NCI-H1694 (cell line): ENCODE data around the gene TMC8.
"Not testable (repeated sequence)": the region's sequence is repeated elsewhere in the genome, so short reads cannot be mapped to it uniquely, and the experiment has no call there.

Source experiments
- DNase-seq: peaks from one replicate; lab custom pipeline; 2025; lab: John Stamatoyannopoulos, UW

The TMC8 gene

GRCh38 chr17:78154903-78155811 lies 24.6 kb downstream of the TMC8 start:
- DNase-seq, result no peak

GRCh38 chr17:78159575-78160158 lies 29.1 kb downstream of the TMC8 start:
- no peak for DNase-seq

DNA sequence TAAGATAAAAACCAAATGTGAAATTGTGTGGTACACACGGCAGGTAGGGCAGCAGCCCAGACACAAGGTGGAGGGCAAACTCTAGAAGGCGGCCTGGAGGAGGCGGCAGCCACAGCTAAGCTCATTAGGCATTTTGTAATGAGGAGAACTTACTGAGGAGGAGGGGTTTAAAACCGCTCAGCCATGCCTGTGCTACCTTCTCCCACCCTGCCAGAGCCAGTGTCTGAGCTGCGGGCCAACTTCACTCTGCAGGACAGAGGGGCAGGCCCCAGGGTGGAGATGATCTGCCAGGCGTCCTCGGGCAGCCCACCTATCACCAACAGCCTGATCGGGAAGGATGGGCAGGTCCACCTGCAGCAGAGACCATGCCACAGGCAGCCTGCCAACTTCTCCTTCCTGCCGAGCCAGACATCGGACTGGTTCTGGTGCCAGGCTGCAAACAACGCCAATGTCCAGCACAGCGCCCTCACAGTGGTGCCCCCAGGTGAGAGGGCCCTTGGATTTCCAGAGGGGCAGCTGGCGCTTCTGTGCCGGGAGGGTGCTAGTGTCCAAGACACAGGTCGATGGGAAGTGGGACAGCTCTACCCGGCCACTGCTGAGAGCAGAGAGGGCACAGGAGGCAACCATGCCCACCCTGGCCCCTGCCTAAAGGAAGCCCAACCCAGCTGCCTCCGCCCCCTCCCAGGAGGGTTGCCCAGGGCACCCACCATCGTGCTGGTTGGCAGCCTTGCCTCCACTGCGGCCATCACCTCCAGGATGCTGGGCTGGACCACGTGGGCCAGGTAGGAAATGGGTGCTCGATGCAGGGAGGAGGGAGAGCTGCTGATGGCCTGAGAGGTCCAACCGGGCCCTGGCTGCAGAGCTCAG lies 33.5 kb downstream of the TMC8 start:
- no peak for DNase-seq

- no peak for DNase-seq
Measured at GRCh38 chr17:78164748-78165607, 34.4 kb downstream of the TMC8 start.

DNA sequence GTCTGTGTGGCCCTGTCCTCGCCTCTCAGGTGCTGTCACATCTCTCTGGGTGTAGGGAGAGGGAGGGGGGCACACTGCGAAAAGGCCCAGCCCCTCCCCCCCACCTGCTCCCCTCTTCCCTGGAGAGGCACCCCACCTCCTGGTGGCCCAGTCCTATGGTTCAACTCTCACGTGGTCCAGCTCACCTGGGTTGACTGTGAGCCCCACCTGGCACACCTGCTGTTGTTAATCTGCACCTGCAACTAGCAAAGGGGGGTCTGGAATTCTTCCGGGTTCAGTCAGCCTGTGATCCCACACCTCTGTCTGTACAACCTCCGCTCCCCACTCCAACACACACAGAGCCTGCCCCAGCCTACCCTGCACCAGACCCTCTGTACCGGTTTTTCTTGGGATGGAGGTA lies 35.8 kb downstream of the TMC8 start:
- no peak for DNase-seq

GRCh38 chr17:78168242-78168902 lies 37.8 kb downstream of the TMC8 start, which contains the start of gene SYNGR2:
Gene SYNGR2 (plus strand): TSS chr17:78168581. CDS start chr17:78168617, 36 bp downstream.
- peak; percentile 61 for DNase-seq

DNA sequence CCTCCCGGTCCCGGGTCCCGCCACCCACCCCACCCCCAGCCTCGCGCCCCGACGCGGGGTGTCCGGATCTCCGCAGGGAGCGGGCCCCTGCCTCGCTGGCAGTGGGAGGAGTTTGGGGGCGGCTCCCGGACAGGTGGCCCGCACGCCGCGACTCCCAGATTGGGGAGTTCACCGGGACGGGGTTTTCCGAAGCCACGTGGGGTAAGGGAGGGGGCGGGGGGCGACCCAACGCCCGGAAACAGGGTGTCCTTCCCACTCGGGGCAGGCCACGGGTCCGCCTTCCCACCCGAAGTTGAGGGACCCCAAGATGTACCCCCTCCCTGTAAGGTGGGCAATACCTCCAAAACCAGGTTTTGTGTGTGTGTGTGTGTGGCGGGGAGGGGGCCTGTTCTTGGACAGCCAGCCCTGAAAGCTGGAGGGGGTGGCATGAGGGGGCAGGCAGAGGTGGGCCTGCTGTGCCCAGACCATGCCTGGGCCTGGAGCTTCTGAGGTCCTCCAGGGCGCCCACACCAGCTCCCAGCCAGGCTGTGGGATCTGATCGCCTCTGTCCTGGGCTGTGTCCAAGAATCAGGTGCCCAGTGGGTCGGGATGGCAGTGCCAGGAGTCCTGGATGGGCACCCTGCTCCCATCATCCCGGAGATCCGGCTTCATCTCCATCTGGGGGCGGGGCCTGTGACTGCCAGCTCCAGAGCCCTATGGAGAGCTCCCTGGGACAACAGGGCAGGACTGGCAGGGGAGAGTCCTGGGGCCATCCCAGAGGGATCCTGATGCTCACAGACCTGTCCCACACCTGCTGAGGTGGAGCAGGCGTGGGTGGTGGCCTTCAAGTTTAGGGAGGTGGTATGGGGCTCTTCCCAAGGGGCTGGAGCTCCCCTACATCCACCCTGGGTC lies 38.6 kb downstream of the TMC8 start:
- DNase-seq, result peak; percentile 38

GRCh38 chr17:78170692-78171590 lies 40.4 kb downstream of the TMC8 start:
- DNase-seq, result no peak

GRCh38 chr17:78171591-78172248 lies 41.1 kb downstream of the TMC8 start:
- not testable (repeated sequence) for DNase-seq

DNA sequence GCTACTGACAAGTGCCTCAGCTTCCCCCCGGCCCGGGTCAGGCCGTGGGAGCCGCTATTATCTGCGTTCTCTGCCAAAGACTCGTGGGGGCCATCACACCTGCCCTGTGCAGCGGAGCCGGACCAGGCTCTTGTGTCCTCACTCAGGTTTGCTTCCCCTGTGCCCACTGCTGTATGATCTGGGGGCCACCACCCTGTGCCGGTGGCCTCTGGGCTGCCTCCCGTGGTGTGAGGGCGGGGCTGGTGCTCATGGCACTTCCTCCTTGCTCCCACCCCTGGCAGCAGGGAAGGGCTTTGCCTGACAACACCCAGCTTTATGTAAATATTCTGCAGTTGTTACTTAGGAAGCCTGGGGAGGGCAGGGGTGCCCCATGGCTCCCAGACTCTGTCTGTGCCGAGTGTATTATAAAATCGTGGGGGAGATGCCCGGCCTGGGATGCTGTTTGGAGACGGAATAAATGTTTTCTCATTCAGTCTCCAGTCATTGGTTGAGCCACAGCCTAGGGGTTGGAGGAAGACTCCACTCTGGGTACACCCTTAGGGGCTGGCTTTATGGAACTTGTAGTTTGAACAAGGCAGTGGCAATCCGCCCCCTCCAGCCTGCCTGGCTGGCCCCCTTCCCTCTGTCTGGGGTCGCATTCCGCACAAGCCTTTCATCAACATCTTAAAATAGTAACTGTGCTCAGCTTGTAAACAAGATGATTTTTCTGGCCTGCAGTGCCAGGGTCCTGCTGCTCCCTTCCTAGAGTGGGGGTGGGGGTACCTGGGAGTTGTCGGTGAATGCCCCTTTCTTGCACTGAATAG lies 41.9 kb downstream of the TMC8 start:
- DNase-seq, result no peak

- DNase-seq, result no peak
Measured at GRCh38 chr17:78173097-78173715, 42.6 kb downstream of the TMC8 start.

GRCh38 chr17:78174346-78174869 lies 43.8 kb downstream of the TMC8 start:
- no peak for DNase-seq

- DNase-seq, result peak; percentile 61
Measured at GRCh38 chr17:78174870-78175642, 44.5 kb downstream of the TMC8 start.

DNA sequence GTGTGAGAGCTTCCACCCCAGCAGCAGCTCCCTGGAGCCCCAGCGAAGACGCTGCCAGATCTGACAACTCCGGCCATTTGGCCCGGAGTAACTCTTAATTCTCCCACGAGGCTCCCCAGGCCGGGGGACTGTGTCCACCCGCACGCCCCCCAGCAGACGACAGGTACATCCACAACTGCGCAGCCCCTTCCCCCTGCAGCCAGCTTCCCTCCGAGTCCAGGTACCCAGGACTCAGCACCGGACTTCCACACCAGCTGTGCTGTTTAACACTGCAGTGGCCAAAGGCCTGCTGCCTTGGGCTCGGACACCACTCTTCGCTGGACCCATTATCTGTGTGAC lies 45.0 kb downstream of the TMC8 start:
- no peak for DNase-seq

DNA sequence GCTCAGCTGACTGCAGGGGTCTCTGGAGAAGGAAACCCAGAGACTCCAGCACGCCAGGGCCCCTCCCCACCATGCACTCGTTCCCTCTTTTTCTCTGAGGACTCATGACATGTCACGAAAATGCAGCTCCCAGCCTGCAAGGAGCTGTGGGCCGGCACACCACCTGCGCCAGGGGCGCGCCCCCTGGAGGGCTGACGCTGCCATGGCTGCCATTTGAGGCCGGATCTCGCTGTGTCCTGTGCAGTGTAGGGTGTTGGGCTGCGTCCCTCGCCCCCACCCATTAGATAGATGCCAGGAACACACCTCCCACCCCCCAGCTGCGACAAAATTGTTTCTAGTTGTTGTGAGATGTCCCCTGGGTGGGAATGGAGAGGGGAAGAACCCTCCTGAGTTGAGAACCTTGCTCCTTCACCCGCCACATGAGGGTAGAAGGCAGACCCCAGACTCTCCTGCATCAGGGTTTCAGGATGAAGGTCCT lies 46.0 kb downstream of the TMC8 start:
- DNase-seq, result peak; percentile 61

- DNase-seq, result no peak
Measured at GRCh38 chr17:78179372-78179771, 48.8 kb downstream of the TMC8 start.
